Activated CD8-positive, alpha-beta memory T cell treated with anti-CD3 and anti-CD28 coated beads, Interleukin-2, amount 10 ng/mL, durations not matched to agents 7 days and 5 days (primary cell): ENCODE results near the gene JMJD1C. TPM values are rescaled to one million over a fixed set of nuclear protein-coding genes. Genes with fewer than 3 reads are reported as not detected.

Experiments
- ATAC-seq: fragments of 150-1000 bp; cut with Tn5 transposase; one replicate; pipeline ENCODE4 v1.10.0; 2021; ENCODE audit warnings: moderate library complexity
- CTCF ChIA-PET: fragments of 350-600 bp; sonication (Branson Sonifier 250); formaldehyde crosslinking; loops from one replicate; lab custom pipeline; 2021; ENCODE audit warnings: antibody characterized with exemption; lab: Charles Lee
- DNase-seq: peaks from one replicate; pipeline ENCODE4 v3.0.0-alpha.2; 2020
- H3K27ac Mint-ChIP-seq: one replicate; pipeline ENCODE4 v1.8.0; 2021; ENCODE audit warnings: mild to moderate bottlenecking, mixed read lengths
- H3K27me3 Mint-ChIP-seq: one replicate; pipeline ENCODE4 v1.8.0; 2021; ENCODE audit warnings: mixed read lengths
- H3K36me3 Mint-ChIP-seq: one replicate; pipeline ENCODE4 v1.8.0; 2021; ENCODE audit warnings: mild to moderate bottlenecking, mixed read lengths
- H3K4me1 Mint-ChIP-seq: one replicate; pipeline ENCODE4 v1.8.0; 2021; ENCODE audit warnings: mixed read lengths
- H3K4me3 Mint-ChIP-seq: one replicate; pipeline ENCODE4 v1.8.0; 2021; ENCODE audit warnings: mild to moderate bottlenecking, moderate library complexity, mixed read lengths
- H3K9me3 Mint-ChIP-seq: one replicate; pipeline ENCODE4 v1.8.0; 2022; ENCODE audit warnings: low read depth, mixed read lengths
- total RNA-seq, 2 experiments: library from RNA; stranded (reverse); gene quantifications; one replicate each; pipeline ENCODE4 v1.2.3, GENCODE V29; 2021

JMJD1C gene
- total RNA-seq, 2 experiments from 2014 or later: 55.7 to 87.6 TPM

- Mint-ChIP-seq H3K9me3 (no peaks in the 10 kb centered on the region), H3K4me1 (peaks cover 19% of the 10 kb centered on the region), H3K4me3 (no peak overlapping the region), H3K27ac (no peak overlapping the region), H3K36me3 (peaks cover 2% of the 10 kb centered on the region), H3K27me3 (peaks cover 9% of the 10 kb centered on the region)
- no peak for ATAC-seq
- DNase-seq: no peak
- CTCF ChIA-PET: no interaction called here
Observed at GRCh38 chr10:63467841-63468240, 2.1 kb upstream of the JMJD1C start.

- Mint-ChIP-seq H3K27ac (peak overlapping the region; percentile 78), H3K9me3 (no peaks in the 10 kb centered on the region), H3K4me1 (peaks cover 19% of the 10 kb centered on the region), H3K36me3 (peaks cover 4% of the 10 kb centered on the region), H3K4me3 (peak overlapping the region; percentile 94), H3K27me3 (peaks cover 9% of the 10 kb centered on the region)
- CTCF ChIA-PET: interaction anchor here (1.0 to 1.6 kb wide), 2 partner anchors 127 to 249 kb away, joined by 3 read pairs; no protein-coding TSS in a partner anchor
- DNase-seq (peak; percentile 48), ATAC-seq (no peak)
Observed at GRCh38 chr10:63466144-63466935, 563 bp upstream of the JMJD1C start.

- Mint-ChIP-seq H3K9me3 (no peaks in the 10 kb centered on the region), H3K27ac (no peak overlapping the region), H3K36me3 (peaks cover 7% of the 10 kb centered on the region), H3K4me1 (peaks cover 19% of the 10 kb centered on the region), H3K4me3 (peak overlapping the region; percentile 94), H3K27me3 (peaks cover 9% of the 10 kb centered on the region)
- CTCF ChIA-PET: interaction anchor here (0.6 to 1.7 kb wide), 4 partner anchors 68 to 226 kb away, joined by 3 to 10 read pairs (median 3); no protein-coding TSS in a partner anchor
- ATAC-seq (peak; percentile 61), DNase-seq (no peak)
Observed at GRCh38 chr10:63464402-63465292, 1.1 kb downstream of the JMJD1C start.

GRCh38 chr10:63462442-63462841 is 3.3 kb downstream of the JMJD1C start:
- peaks cover 9% of the 10 kb centered on the region for H3K27me3 Mint-ChIP-seq
- H3K4me1 Mint-ChIP-seq: peaks cover 19% of the 10 kb centered on the region
- H3K36me3 Mint-ChIP-seq: peaks cover 8% of the 10 kb centered on the region
- ATAC-seq (no peak), DNase-seq (no peak)
- H3K9me3 Mint-ChIP-seq: no peaks in the 10 kb centered on the region
- CTCF ChIA-PET: no interaction called here
- no peak overlapping the region for H3K27ac Mint-ChIP-seq
- no peak overlapping the region for H3K4me3 Mint-ChIP-seq

- ATAC-seq (no peak), DNase-seq (no peak)
- H3K36me3 Mint-ChIP-seq: peaks cover 9% of the 10 kb centered on the region
- H3K27me3 Mint-ChIP-seq: no peaks in the 10 kb centered on the region
- peaks cover 2% of the 10 kb centered on the region for H3K4me1 Mint-ChIP-seq
- H3K4me3 Mint-ChIP-seq: no peak overlapping the region
- CTCF ChIA-PET: interaction anchor here (1.5 kb wide), 1 partner anchor 58 kb away, joined by 5 read pairs; no protein-coding TSS in a partner anchor
- H3K27ac Mint-ChIP-seq: no peak overlapping the region
- H3K9me3 Mint-ChIP-seq: no peaks in the 10 kb centered on the region
Observed at GRCh38 chr10:63458177-63458576, 7.6 kb downstream of the JMJD1C start.

GRCh38 chr10:63457594-63457993 is 8.2 kb downstream of the JMJD1C start:
- Mint-ChIP-seq H3K4me1 (no peaks in the 10 kb centered on the region), H3K9me3 (no peaks in the 10 kb centered on the region), H3K36me3 (peaks cover 10% of the 10 kb centered on the region), H3K4me3 (no peak overlapping the region), H3K27ac (no peak overlapping the region), H3K27me3 (no peaks in the 10 kb centered on the region)
- ATAC-seq (no peak), DNase-seq (no peak)
- CTCF ChIA-PET: interaction anchor here (1.1 kb wide), 1 partner anchor 14 kb away, joined by 3 read pairs; no protein-coding TSS in a partner anchor

GRCh38 chr10:63456437-63457210 is 9.2 kb downstream of the JMJD1C start:
- DNase-seq (no peak), ATAC-seq (no peak)
- CTCF ChIA-PET: interaction anchor here (0.7 to 1.1 kb wide), 2 partner anchors 15 to 42 kb away, joined by 3 read pairs; no protein-coding TSS in a partner anchor
- no peaks in the 10 kb centered on the region for H3K27me3 Mint-ChIP-seq
- H3K4me1 Mint-ChIP-seq: no peaks in the 10 kb centered on the region
- H3K27ac Mint-ChIP-seq: no peak overlapping the region
- peaks cover 15% of the 10 kb centered on the region for H3K36me3 Mint-ChIP-seq
- H3K9me3 Mint-ChIP-seq: no peaks in the 10 kb centered on the region
- H3K4me3 Mint-ChIP-seq: no peak overlapping the region

GRCh38 chr10:63455507-63455906 is 10.3 kb downstream of the JMJD1C start:
- CTCF ChIA-PET: no interaction called here

GRCh38 chr10:63454631-63455030 is 11.1 kb downstream of the JMJD1C start:
- DNase-seq (no peak), ATAC-seq (no peak)
- Mint-ChIP-seq H3K27me3 (no peaks in the 10 kb centered on the region), H3K9me3 (no peaks in the 10 kb centered on the region), H3K4me1 (no peaks in the 10 kb centered on the region), H3K36me3 (peaks cover 14% of the 10 kb centered on the region), H3K27ac (no peak overlapping the region), H3K4me3 (no peak overlapping the region)
- CTCF ChIA-PET: interaction anchor here (1.6 kb wide), 1 partner anchor 297 kb away, joined by 4 read pairs; no protein-coding TSS in a partner anchor

More at GRCh38 chr10:63455507-63455906, 10.3 kb downstream of the JMJD1C start:
- Mint-ChIP-seq H3K27ac (no peak overlapping the region), H3K36me3 (peaks cover 14% of the 10 kb centered on the region), H3K4me3 (no peak overlapping the region), H3K9me3 (no peaks in the 10 kb centered on the region), H3K27me3 (no peaks in the 10 kb centered on the region), H3K4me1 (no peaks in the 10 kb centered on the region)
- no peak for ATAC-seq
- DNase-seq: no peak

- ATAC-seq (no peak), DNase-seq (no peak)
- no peak overlapping the region for H3K4me3 Mint-ChIP-seq
- H3K36me3 Mint-ChIP-seq: peaks cover 15% of the 10 kb centered on the region
- H3K27ac Mint-ChIP-seq: no peak overlapping the region
- H3K4me1 Mint-ChIP-seq: no peaks in the 10 kb centered on the region
- no peaks in the 10 kb centered on the region for H3K9me3 Mint-ChIP-seq
- CTCF ChIA-PET: no interaction called here
- no peaks in the 10 kb centered on the region for H3K27me3 Mint-ChIP-seq
Observed at GRCh38 chr10:63452524-63452923, 13.3 kb downstream of the JMJD1C start.

- Mint-ChIP-seq H3K4me3 (no peak overlapping the region), H3K27ac (no peak overlapping the region), H3K4me1 (peaks cover 3% of the 10 kb centered on the region), H3K36me3 (peaks cover 10% of the 10 kb centered on the region), H3K27me3 (no peaks in the 10 kb centered on the region), H3K9me3 (no peaks in the 10 kb centered on the region)
- CTCF ChIA-PET: no interaction called here
- ATAC-seq: no peak
- DNase-seq: no peak
Observed at GRCh38 chr10:63446716-63447440, 18.9 kb downstream of the JMJD1C start.

- H3K9me3 Mint-ChIP-seq: no peaks in the 10 kb centered on the region
- ATAC-seq: no peak
Observed at GRCh38 chr10:63441404-63441803, 24.4 kb downstream of the JMJD1C start.

More at GRCh38 chr10:63441404-63441803, 24.4 kb downstream of the JMJD1C start:
- peaks cover 5% of the 10 kb centered on the region for H3K36me3 Mint-ChIP-seq
- no peak overlapping the region for H3K4me3 Mint-ChIP-seq
- H3K27ac Mint-ChIP-seq: no peak overlapping the region
- H3K4me1 Mint-ChIP-seq: peaks cover 3% of the 10 kb centered on the region
- CTCF ChIA-PET: no interaction called here
- DNase-seq: no peak
- H3K27me3 Mint-ChIP-seq: no peaks in the 10 kb centered on the region
